Endothelial cell of umbilical vein (primary cell): ENCODE measurements around the gene MXD4. TPM values are rescaled to one million over a fixed set of nuclear protein-coding genes. Genes with fewer than 3 reads are reported as not detected.
A peak's percentile ranks its signal among the peaks of the same experiment; 100 is the strongest.

ENCODE experiments used
- BruUV-seq: library from RNA; stranded (reverse); fragments of 400-500 nt; replicated peaks from 2 replicates; lab custom pipeline; 2021; lab: Mats Ljungman, UMichigan
- CTCF ChIA-PET: fragments of 300-600, 350-600 bp; sonication (Branson Sonifier 250); formaldehyde crosslinking; loops from one replicate; lab custom pipeline; 2021; ENCODE audit warnings: antibody characterized with exemption, inconsistent platforms; lab: Charles Lee
- POLR2A ChIA-PET: fragments of 300-600, 350-600 bp; sonication (Branson Sonifier 250); formaldehyde crosslinking; loops from one replicate; lab custom pipeline; 2021; ENCODE audit warnings: antibody characterized with exemption, inconsistent platforms; lab: Charles Lee
- DNase-seq: peaks from one replicate; pipeline ENCODE4 v3.0.0-alpha.2; 2011; ENCODE audit warnings: low read depth, low spot score
- FAIRE-seq: peaks from 2 replicates; lab custom pipeline; 2011; peaks lifted over from hg19 to GRCh38; lab: Jason Lieb, UNC
- H2AFZ ChIP-seq: 2 replicates; pipeline ENCODE4 v1.6.0; 2012; ENCODE audit warnings: low read depth, low read length, control low read depth, inconsistent platforms
- H3K27ac ChIP-seq: 2 replicates; pipeline ENCODE4 v1.5.1; 2011; ENCODE audit warnings: low read depth, mild to moderate bottlenecking, control low read depth, low read length, moderate library complexity; ENCODE audit not compliant: insufficient read depth
- H3K27me3 ChIP-seq, 2 experiments: 2 replicates each; pipeline versions ENCODE4 v1.6.0 to v1.6.1; 2011; ENCODE audit warnings: low read length in 2 of 2, mixed read lengths in 1 of 2; ENCODE audit not compliant: control insufficient read depth in 2 of 2, insufficient read depth in 2 of 2
- H3K36me3 ChIP-seq, 2 experiments: 2 replicates in 1 of 2; 3 replicates in 1 of 2; pipeline ENCODE4 v1.5.1; 2011; ENCODE audit warnings: low read length in 2 of 2, mild to moderate bottlenecking in 1 of 2, moderate library complexity in 1 of 2; ENCODE audit not compliant: control insufficient read depth in 2 of 2, insufficient read depth in 2 of 2; ENCODE audit errors: extremely low read depth in 1 of 2
- H3K4me1 ChIP-seq: 3 replicates; pipeline ENCODE4 v1.5.1; 2011; ENCODE audit warnings: mild to moderate bottlenecking, low read length; ENCODE audit not compliant: control insufficient read depth, insufficient read depth; ENCODE audit errors: extremely low read depth
- H3K4me2 ChIP-seq: 2 replicates; pipeline ENCODE4 v1.6.1; 2011; ENCODE audit warnings: low read length, control low read depth, mixed read lengths; ENCODE audit not compliant: insufficient read depth
- H3K4me3 ChIP-seq, 3 experiments: fragments of 200-600 bp in 1 of 3; sonication (generic), shearing (Covaris generic) in 1 of 3; replicated peaks in 1 of 3; 2 replicates each; pipeline ENCODE4 v1.5.1; 2011 to 2016; ENCODE audit warnings: control low read depth in 3 of 3, low read length in 3 of 3, mild to moderate bottlenecking in 2 of 3, inconsistent platforms in 1 of 3, low read depth in 1 of 3, moderate library complexity in 1 of 3; ENCODE audit not compliant: insufficient read depth in 1 of 3
- H3K79me2 ChIP-seq: 2 replicates; pipeline ENCODE4 v1.6.0; 2012; ENCODE audit warnings: low read length, inconsistent platforms; ENCODE audit not compliant: control insufficient read depth, insufficient read depth
- H3K9ac ChIP-seq: replicated peaks from 2 replicates; pipeline ENCODE3; 2011; ENCODE audit warnings: low read length, control low read depth; ENCODE audit not compliant: insufficient read depth; ENCODE audit errors: extremely low read depth
- H3K9me1 ChIP-seq: replicated peaks from 3 replicates; pipeline ENCODE4 v1.6.0; 2011; ENCODE audit warnings: mild to moderate bottlenecking, low read length; ENCODE audit not compliant: control insufficient read depth, insufficient read depth; ENCODE audit errors: extremely low read depth
- H3K9me3 ChIP-seq: replicated peaks from 2 replicates; pipeline ENCODE4 v1.5.1; 2012; ENCODE audit warnings: low read length, inconsistent platforms; ENCODE audit not compliant: control insufficient read depth, insufficient read depth
- H4K20me1 ChIP-seq: replicated peaks from 2 replicates; pipeline ENCODE3; 2011; ENCODE audit warnings: mild to moderate bottlenecking, low read length; ENCODE audit not compliant: control insufficient read depth, insufficient read depth; ENCODE audit errors: extremely low read depth
- EZH2 ChIP-seq: IDR thresholded peaks from 2 replicates; pipeline ENCODE4 v1.6.1; 2012; ENCODE audit warnings: borderline replicate concordance, low read depth, mild to moderate bottlenecking, moderate library complexity, low read length, inconsistent platforms; ENCODE audit not compliant: severe bottlenecking
- FOS ChIP-seq: IDR thresholded peaks from 2 replicates; pipeline ENCODE4 v1.6.1; 2011; ENCODE audit warnings: mild to moderate bottlenecking, low read length, moderate library complexity, borderline replicate concordance; ENCODE audit not compliant: insufficient read depth
- GATA2 ChIP-seq: IDR thresholded peaks from 2 replicates; pipeline ENCODE4 v1.7.0; 2011; ENCODE audit warnings: low read depth, mild to moderate bottlenecking, moderate library complexity, mixed read lengths, low read length; ENCODE audit not compliant: insufficient read length, insufficient read depth
- JUN ChIP-seq: IDR thresholded peaks from 2 replicates; pipeline ENCODE4 v1.6.1; 2011; ENCODE audit warnings: borderline replicate concordance, low read depth; ENCODE audit not compliant: insufficient read length, insufficient read depth
- MYC ChIP-seq: IDR thresholded peaks from one replicate; pipeline ENCODE4 v1.6.1; 2011; ENCODE audit warnings: mild to moderate bottlenecking, low read depth, low read length
- POLR2A ChIP-seq: IDR thresholded peaks from 2 replicates; pipeline ENCODE4 v1.6.1; 2012; ENCODE audit warnings: low read depth, mild to moderate bottlenecking, control low read depth, low read length
- POLR2AphosphoS5 ChIP-seq: IDR thresholded peaks from 2 replicates; pipeline ENCODE4 v1.6.1; 2012; ENCODE audit warnings: low read depth, mild to moderate bottlenecking, control low read depth, low read length, moderate library complexity; ENCODE audit not compliant: insufficient read depth
- dilution Hi-C: fragments of 300-500 bp; cut with MboI; formaldehyde crosslinking; loops from one replicate; pipeline ENCODE4 v1.15.0; 2019; ENCODE audit warnings: low sequenced_read_pairs; ENCODE audit not compliant: extremely low pct_ligation_motif_present
- intact Hi-C: fragments of 100-400 bp; cut with micrococcal nuclease; formaldehyde crosslinking; loops from one replicate; pipeline ENCODE4 v1.10.0; 2022
- polyA plus RNA-seq, 4 experiments: library from polyadenylated mRNA; depleted of rRNA in 3 of 4; stranded (reverse) in 3 of 4; unstranded in 1 of 4; fragments of >200 nt; gene quantifications; 2 replicates each; pipeline versions ENCODE4 v1.2.1 to v1.2.3, GENCODE V29; 2011 to 2012; ENCODE audit warnings: missing spikeins in 1 of 4
- total RNA-seq: library from RNA; stranded (reverse); gene quantifications from 2 replicates; pipeline ENCODE4 v1.2.3, GENCODE V29; 2021
- TF ChIP-seq, protein P1 (sequence below): IDR thresholded peaks from 2 replicates; pipeline ENCODE4 v1.6.1; 2011; ENCODE audit not compliant: insufficient read depth, insufficient read length
- TF ChIP-seq, protein P2 (sequence below), 2 donors: IDR thresholded peaks; 1 replicate in 1 of 2; 2 replicates in 1 of 2; pipeline ENCODE4 v1.5.1; 2011; ENCODE audit warnings: low read length in 2 of 2, mild to moderate bottlenecking in 2 of 2, moderate library complexity in 2 of 2, control low read depth in 1 of 2, inconsistent platforms in 1 of 2, low read depth in 1 of 2; ENCODE audit not compliant: insufficient read depth in 1 of 2; ENCODE audit errors: extremely low read depth in 1 of 2

MXD4 gene
- total and polyA plus RNA-seq, 2 donors (not counting 3 experiments of a cell fraction or from before 2014, with no cell fraction given), result 62.7 to 74.1 TPM

DNA sequence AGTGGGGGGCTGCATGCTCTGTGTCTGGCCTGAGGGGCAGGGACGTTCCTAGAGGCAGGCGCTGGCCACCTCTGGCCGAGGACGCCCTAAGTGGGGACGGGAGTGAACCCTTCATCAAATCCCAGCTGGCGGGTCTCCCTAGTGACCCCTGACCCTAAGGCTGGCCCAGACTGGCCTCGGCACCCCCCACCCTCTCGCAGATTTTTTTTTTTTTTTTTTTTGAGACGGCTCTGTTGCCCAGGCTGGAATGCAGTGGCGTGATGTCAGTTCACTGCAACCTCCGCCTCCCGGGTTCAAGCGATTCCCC lies 988 bp upstream of the MXD4 start:
- intact Hi-C loops, result loop anchor here (1.0 to 2.0 kb wide), 4 partner anchors 21 to 200 kb away; partner anchors contain the start of genes CFAP99, HAUS3, POLN and ZFYVE28
- Histone ChIP-seq H3K9me1 (no peaks in the 10 kb centered on the region), H4K20me1 (no peaks in the 10 kb centered on the region), H3K4me3 (peak overlapping the region; percentile 44 to 58 (median 47)), H3K27me3 (no peaks in the 10 kb centered on the region), H3K36me3 (peaks cover 0 to 11% of the 10 kb centered on the region in 2 experiments), H2AFZ (peak overlapping the region; percentile 75), H3K9ac (peak overlapping the region; percentile 62), H3K27ac (peak overlapping the region; percentile 66), H3K4me1 (peaks cover 12% of the 10 kb centered on the region), H3K4me2 (peak overlapping the region; percentile 81), H3K9me3 (no peaks in the 10 kb centered on the region), H3K79me2 (peaks cover 15% of the 10 kb centered on the region)
- no peak for FAIRE-seq
- TF ChIP-seq POLR2AphosphoS5, result no peak
- TF ChIP-seq JUN, result no peak
- no peak for TF ChIP-seq GATA2
- TF ChIP-seq MYC, result no peak
- TF ChIP-seq, protein P1, sequence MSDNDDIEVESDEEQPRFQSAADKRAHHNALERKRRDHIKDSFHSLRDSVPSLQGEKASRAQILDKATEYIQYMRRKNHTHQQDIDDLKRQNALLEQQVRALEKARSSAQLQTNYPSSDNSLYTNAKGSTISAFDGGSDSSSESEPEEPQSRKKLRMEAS, result no peak
- TF ChIP-seq EZH2, result no peak
- TF ChIP-seq, protein P2, sequence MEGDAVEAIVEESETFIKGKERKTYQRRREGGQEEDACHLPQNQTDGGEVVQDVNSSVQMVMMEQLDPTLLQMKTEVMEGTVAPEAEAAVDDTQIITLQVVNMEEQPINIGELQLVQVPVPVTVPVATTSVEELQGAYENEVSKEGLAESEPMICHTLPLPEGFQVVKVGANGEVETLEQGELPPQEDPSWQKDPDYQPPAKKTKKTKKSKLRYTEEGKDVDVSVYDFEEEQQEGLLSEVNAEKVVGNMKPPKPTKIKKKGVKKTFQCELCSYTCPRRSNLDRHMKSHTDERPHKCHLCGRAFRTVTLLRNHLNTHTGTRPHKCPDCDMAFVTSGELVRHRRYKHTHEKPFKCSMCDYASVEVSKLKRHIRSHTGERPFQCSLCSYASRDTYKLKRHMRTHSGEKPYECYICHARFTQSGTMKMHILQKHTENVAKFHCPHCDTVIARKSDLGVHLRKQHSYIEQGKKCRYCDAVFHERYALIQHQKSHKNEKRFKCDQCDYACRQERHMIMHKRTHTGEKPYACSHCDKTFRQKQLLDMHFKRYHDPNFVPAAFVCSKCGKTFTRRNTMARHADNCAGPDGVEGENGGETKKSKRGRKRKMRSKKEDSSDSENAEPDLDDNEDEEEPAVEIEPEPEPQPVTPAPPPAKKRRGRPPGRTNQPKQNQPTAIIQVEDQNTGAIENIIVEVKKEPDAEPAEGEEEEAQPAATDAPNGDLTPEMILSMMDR (IDR thresholded peaks at IDR 0.05; ENCODE audit: extremely low read depth in 1 of 2, insufficient read depth in 1 of 2, low read depth in 1 of 2, low read length in 2 of 2), result no peak
- TF ChIP-seq FOS, result no peak
- TF ChIP-seq POLR2A, result no peak
- BruUV-seq, result no TSS peak
- POLR2A ChIA-PET, result interaction anchor here (0.7 kb wide), 1 partner anchor 10 kb away, joined by 3 read pairs; no protein-coding TSS in a partner anchor
- dilution Hi-C loops, result no loop called here
- CTCF ChIA-PET, result interaction anchor here (1.2 kb wide), 1 partner anchor 189 kb away, joined by 3 read pairs; no protein-coding TSS in a partner anchor
- DNase-seq, result no peak
